Measurements from ENCODE around the gene SLC17A6.

The SLC17A6 gene

GRCh38 chr11:22407921-22408320 is 69.7 kb downstream of the SLC17A6 start:
- Mint-ChIP-seq H3K9me3 (no peaks in the 10 kb centered on the region), H3K4me1 (no peaks in the 10 kb centered on the region), H3K4me3 (no peak overlapping the region), H3K27me3 (ENCODE audit: low read depth) (no peaks in the 10 kb centered on the region), H3K36me3 (ENCODE audit: low read depth) (no peaks in the 10 kb centered on the region), H3K27ac (no peak overlapping the region)
- no peak for TF ChIP-seq CTCF (IDR thresholded peaks at IDR 0.05; ENCODE audit: unreplicated experiment in 3 of 3)

- H3K27me3 Mint-ChIP-seq (ENCODE audit: low read depth): no peaks in the 10 kb centered on the region
- no peaks in the 10 kb centered on the region for H3K9me3 Mint-ChIP-seq
- H3K27ac Mint-ChIP-seq: no peak overlapping the region
- no peaks in the 10 kb centered on the region for H3K36me3 Mint-ChIP-seq (ENCODE audit: low read depth)
- no peak overlapping the region for H3K4me3 Mint-ChIP-seq
- TF ChIP-seq CTCF (IDR thresholded peaks at IDR 0.05; ENCODE audit: unreplicated experiment in 3 of 3): no peak
- H3K4me1 Mint-ChIP-seq: peaks cover 6% of the 10 kb centered on the region
Observed at GRCh38 chr11:22415476-22415875, 77.3 kb downstream of the SLC17A6 start.

GRCh38 chr11:22416462-22416861 is 78.3 kb downstream of the SLC17A6 start:
- no peaks in the 10 kb centered on the region for H3K36me3 Mint-ChIP-seq (ENCODE audit: low read depth)
- no peak for TF ChIP-seq CTCF (IDR thresholded peaks at IDR 0.05; ENCODE audit: unreplicated experiment in 3 of 3)
- H3K4me1 Mint-ChIP-seq: peaks cover 6% of the 10 kb centered on the region
- H3K27me3 Mint-ChIP-seq (ENCODE audit: low read depth): no peaks in the 10 kb centered on the region
- H3K4me3 Mint-ChIP-seq: no peak overlapping the region
- H3K9me3 Mint-ChIP-seq: no peaks in the 10 kb centered on the region
- no peak overlapping the region for H3K27ac Mint-ChIP-seq

GRCh38 chr11:22426915-22427314 is 88.7 kb downstream of the SLC17A6 start:
- Mint-ChIP-seq H3K4me1 (peaks cover 6% of the 10 kb centered on the region), H3K36me3 (ENCODE audit: low read depth) (no peaks in the 10 kb centered on the region), H3K27ac (no peak overlapping the region), H3K27me3 (ENCODE audit: low read depth) (no peaks in the 10 kb centered on the region), H3K9me3 (peaks cover 2% of the 10 kb centered on the region), H3K4me3 (no peak overlapping the region)
- TF ChIP-seq CTCF (IDR thresholded peaks at IDR 0.05; ENCODE audit: unreplicated experiment in 3 of 3): peak in 1 of 3 experiments; percentile 7

All from nephron (organoid).